HG02884 (cell line): Measurements from ENCODE around the gene MSX1.
A peak's percentile ranks its signal among the peaks of the same experiment; 100 is the strongest.

Experiments
- ATAC-seq: cut with Tn5 transposase; IDR thresholded peaks from one replicate; pipeline ENCODE4 v1.9.1; 2021; ENCODE audit warnings: mild to moderate bottlenecking, moderate library complexity; ENCODE audit not compliant: unreplicated experiment

Gene MSX1

DNA sequence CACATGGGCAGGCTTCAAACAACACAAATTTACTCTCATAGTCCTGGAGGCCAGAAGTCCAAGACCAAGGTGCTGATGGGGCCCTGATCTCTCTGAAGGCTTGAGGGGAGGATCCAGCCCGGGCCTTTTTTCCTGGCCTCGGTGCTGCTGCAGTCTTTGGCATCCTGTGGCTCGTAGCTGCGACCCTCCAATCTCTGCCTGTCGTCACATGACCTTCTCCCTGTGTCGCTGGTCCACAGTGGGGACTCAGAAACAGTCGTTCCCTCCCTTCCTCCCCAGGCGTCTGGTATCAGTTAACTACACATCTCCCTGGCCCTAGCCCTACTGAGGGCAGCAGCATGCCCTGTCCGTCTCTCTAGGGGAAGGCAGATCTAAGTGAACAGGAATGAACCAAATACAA is 19.1 kb upstream of the MSX1 start:
- no peak for ATAC-seq

DNA sequence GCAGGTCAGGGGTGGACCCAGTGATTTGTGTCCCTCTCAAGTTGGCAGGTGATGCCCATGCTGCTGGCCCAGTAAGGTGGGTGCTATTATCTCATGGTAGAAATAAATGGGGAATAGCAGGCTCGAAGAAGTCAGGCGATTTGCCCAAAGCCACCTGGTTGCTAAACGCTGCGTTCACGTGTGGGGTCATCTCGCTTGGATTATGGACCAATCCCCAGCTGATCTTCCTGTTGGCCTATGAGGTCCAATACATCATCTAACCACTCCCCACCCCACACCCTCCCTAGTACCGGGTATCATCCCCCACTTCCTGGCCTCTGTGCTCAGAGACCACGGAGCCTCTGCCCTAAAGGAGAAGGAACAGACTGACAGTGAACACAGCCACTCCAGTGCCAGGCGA is 18.3 kb upstream of the MSX1 start:
- no peak for ATAC-seq

DNA sequence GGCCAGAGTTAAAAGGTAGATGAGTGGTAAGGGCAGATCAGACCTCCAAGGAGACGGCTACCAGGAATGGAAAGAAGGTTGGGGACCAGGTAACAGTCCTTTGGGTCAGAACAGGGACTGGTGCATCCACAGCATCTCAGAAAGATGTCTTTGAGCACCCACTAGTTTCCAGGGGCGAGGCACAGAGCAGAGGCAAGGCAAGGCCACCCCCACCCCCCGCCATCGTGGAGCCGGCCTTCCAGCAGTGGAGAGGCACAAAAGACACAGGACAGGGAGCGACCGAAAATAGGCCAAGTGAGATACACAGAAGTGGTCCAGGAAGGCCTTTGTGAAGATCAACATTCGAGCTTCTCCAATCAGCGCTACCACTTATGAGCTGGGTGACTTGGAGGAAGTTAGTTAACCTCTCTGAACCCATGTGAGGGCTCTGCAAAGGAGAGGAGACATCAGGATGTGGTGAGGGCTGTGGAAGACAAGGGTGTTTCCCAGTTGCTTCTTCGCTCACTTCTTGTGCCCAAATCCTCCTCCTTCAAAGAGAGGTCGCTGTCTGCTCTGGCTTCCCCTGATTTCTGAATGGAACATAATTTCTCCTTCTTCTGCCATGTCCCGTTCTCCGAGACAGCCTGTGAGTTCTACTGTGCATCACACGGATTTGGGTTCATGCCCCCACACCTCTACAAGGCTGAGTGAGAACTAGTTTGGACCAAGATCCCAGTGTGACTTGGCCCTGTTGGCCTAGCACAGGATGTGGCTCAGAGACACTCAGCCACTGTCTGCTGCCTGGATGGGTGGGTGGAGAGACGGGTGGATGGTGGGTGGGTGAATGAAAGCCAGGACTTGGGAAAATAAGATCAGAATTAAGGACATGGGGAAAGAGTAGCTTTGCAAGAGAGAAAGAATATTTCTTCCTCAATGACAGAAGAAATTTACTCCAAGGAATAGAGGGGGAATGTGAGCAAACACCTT is 16.7 kb upstream of the MSX1 start:
- ATAC-seq = no peak

DNA sequence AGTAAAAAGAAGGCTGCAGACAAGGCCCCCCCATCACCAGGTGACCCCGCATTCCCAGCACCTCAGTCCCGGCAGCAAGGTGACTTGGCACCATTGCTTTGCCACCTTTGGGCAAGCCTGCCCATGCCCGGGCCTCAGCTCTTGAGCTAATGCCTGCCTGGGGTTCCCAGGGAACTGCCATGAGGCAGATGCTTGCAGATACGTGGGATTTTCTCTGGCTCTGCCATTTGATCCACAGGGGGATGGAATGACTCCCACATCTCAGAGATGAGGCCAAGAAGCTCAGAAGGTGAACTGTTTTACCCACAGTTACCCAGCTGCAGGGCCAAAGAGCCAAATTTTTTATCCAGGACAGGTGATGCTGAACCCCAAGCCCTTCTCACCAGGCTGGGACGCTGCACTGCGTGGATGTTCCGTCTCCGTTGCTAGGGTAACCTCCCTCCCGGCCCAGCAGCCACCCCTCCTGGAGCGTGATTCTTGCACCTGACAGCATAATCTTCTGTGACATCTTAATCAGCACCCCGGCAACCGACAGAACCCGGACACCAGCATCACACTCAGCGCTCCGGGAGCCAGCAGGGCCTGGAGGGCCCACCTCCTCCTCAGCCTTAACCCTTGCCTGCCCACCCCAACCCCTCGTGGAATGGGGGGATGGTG is 15.7 kb upstream of the MSX1 start:
- ATAC-seq = no peak

DNA sequence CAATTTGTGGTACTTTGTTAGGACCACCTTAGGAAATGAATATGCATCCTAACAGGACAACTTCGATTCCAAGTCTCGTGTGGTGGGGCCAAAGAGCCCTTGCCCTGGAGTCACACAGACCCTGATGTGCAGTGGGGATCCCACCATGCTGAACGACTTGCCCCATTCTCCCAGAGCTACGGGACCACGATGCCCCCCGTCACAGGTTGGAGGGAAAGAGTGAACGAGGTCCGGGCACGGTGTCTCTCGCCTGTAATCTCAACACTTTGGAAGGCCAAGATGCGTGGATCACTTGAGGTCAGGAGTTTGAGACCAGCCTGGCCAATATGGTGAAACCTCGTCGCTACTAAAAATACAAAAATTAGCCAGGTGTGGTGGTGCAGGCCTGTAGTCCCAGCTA is 14.4 kb upstream of the MSX1 start:
- ATAC-seq = no peak

DNA sequence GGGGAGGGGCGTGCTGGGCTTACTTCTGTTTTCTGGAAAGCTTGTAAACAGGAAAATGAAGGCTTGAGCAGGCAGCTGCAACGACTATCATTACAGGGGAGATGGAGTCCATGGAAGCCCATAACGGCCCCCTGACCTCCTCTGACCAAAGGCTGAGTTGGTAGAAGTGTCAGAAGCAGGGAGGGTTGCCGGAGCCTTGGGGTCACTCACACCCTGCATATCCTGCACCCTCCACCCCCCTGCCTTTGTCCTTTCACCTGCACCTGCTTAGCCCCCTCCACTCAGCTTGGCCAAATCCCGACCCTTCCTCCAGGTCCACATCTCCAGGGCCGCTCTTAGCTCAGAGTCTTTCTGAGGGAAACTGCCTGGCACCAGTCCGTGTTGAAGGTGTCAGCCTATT is 12.5 kb upstream of the MSX1 start:
- ATAC-seq = no peak

DNA sequence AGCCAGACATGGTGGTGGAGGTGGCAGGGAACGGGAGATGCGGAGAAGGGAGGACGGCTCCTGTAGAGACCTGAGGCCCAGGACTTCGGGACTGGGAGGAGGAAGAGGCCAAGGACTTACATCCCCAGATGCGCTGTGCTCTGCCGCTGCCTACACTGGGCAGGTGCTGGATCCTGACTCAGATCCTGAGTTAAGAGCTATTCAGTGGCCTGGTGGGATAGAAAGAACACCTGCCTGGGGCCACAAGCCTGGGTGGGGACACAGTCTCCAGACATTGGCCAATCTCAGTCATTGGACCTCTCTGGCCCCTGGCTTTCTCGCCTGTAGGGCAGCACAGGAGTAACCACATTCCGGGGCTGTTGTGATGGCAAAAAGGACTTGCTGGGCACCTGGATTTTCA is 10.9 kb upstream of the MSX1 start:
- no peak for ATAC-seq

DNA sequence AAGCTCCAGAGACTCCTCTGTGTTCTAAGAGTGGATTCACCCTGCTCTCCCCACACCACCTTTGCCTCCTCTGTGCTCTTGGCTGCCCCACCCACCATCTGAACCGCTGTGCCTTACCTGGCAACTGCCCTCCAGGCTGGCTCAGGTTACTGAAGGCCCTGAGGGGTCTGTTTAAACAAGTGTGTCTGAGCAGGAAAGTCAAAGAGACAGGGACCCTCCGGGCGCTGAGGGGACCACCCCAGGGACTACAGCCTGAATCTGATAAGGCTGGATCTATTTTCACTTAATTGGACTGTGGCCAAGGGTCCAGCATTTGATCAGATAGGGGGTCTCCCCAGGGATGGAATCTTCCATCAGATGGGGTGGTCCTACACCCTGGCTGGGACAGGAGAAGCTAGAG is 10.4 kb upstream of the MSX1 start:
- ATAC-seq = no peak

DNA sequence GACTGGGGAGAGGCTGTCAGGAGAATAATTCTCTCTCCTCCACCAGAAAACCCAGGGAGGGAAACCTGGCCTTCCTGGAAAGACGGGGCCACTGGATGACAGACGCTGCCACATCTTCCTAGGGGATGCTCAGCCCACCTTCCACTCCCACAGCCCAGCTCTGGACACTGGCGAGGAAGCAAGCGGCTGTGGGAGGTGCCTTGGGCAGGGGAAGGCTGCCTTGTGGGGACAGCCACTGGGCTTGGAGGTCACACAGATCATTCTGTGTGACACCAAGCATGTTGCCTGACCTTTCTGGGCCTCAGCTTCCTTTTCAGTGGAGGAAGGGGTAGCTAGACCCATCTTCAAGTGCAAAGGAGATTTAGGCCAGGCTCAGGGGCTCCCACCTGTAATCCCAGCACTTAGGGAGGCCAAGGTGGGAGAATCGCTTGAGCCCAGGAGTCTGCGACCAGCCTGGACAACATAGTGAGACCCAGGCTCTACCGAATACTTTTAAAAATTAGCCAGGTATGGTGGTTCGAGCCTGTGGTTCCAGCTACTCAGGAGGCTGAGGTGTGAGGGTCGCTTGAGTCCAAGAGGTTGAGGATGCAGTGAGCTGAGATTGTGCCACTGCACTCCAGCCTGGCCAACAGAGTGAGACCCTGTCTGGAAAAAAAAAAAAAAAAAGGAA is 9.8 kb upstream of the MSX1 start:
- no peak for ATAC-seq

DNA sequence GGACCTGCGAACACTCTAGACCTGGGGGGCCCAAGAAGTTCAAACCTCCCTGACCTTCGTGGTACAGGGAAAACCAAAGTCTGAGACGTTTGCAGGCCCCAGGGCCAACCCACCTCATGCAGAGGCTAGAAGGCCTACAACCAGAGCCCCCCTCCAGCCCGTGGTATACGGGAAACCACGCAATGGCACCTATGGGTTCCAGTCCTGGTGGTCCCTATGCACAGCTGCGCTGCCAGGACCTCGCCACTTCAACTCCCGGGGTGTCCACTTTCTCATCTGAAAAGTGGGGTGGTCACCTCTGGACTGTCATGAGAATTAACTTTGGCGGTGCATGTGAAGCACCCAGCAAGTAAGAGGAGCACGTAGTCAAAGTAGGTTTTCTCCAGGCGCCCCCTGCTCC is 8.4 kb upstream of the MSX1 start:
- ATAC-seq = no peak

DNA sequence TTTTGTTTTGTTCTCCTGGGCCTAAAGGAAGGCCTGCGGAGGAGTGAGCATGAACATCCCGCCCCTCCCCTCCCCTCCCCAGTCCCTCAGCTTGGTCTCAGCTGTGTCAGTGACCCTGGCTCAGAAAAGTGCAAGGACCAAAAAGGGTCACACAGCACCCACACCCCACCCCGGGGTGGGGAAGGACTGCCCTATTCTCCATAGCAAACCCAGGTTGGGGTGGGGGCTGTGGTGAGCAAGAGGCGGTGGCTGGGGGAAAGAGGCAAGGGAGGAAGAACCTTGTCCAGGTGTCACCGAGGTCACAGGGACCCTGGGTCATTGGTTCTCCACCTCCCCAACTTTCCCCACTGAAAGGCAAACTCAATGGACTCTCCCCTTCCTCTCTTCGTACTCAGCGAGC is 7.6 kb upstream of the MSX1 start:
- no peak for ATAC-seq

DNA sequence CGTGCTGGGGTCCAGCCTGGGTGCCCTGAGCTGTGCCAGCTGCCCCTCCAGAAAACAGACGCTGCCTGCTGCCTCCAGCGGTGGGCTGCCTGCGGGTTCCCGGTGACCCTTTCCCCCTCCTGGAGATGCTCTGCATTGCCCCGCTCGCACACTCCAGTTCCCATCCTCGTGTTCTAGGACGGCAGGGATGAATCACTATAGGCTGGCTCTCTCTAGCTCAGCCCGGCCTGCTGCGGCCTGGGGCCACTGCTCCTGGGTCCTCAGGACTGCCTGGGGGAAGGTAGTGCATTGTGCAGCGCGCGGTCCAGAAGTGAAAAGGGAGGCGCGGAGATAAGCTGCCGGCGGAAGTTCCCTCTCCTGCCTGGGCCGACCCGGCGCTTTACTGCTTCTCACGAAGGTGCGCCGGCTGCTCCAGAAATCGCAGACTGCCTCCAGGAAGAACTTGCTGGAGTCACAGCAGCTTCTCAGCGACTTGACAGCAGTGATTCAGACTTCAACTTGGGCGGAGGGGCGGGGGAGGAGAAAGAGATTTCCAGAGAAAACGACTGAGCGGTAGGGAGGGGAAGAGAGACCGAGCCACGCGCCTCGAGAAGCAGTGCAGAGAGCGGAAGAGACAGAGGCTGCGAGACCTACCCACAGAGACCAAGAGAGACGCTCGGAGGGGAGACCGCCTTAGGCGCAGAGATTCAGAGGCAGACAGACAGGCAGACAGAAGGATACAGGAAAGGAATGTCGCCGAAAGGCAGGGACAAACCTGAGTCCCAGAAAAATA is 6.7 kb upstream of the MSX1 start:
- ATAC-seq = peak; percentile 57

DNA sequence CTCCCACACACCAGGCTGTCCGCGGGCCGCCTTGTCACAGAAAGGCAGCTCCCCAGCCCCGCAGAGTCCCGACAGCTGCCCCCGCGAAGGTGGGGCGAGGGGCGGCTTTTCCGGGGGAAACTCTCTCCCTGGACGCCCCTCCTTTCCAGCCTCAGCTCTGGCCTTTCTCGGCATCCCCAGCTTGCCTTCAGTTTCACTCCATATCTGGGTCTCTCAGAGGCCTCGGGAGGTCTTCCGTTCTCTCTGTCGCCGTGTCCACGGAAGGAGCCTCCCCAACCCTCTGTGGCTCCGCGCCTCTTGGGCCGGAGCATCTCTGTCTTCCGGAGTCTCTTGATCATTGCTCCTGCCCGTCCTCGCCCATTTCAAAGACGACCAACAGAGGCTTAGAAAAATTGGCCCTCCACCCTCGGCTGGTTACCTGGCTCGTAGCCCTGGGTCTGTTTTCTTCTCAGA is 6.1 kb upstream of the MSX1 start:
- peak; percentile 4 for ATAC-seq

DNA sequence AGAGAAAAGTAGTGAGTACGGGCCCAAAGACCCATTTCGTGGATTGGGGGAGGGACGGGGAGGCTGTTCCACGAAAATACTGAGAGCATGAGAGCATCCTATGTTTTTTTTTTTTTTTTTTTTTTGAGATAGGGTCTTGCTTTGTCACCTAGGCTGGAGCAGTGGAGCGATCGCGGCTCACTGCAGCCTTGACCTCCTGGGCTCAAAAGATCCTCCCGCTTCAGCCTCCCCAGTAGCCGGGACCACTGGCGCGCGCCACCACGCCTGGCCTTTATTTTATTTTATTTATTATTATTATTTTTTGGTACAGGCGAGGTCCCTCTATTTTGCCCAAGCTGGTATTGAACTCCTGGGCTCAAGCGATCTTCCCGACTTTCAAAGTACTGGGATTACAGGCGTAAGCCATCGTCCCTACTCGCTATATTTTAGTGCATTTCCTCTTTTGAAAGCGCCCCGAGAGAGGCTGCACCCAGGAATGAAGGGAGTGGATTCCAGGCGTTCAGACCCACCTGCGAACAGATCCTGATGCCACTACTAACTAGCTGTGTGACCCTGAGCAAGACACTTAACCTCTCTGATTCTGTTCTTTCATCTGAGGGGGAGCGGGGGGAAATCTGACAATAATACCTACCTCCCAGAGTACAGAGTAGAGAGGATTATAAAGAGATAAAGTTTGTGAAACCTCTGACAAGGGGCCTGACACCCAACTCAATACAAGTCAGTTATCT is 5.4 kb upstream of the MSX1 start:
- ATAC-seq = no peak

DNA sequence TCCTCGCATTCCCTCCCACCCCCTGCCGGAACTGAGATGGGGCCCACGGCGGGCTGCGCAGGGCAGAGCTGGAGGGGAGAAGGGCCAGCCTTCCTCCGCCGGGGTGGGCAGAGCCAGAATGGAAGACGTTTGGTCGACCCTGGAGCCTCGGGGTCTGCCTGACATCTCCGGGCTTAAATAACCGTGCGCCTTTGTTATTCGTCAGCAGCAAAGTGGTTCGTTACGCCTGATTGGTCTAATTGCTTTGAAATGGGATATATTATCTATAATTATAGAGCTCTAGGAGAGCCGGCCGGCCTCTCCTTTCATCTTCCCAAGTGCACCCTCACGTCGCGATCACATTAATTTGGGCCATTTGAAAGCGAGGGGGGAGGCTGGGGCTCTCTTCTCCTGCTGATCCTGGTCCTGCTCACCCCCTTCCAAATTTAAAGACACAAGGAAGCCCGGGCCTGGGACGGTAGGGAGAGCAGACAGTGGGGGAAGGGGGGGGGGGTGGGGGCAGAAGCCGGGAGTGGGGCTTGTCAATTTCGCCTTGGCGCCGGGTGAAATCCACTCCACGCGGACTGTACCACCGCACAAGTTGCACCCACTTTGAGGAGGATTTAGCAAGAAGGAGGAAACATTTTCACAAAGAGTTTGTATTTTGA is 4.7 kb upstream of the MSX1 start:
- no peak for ATAC-seq

DNA sequence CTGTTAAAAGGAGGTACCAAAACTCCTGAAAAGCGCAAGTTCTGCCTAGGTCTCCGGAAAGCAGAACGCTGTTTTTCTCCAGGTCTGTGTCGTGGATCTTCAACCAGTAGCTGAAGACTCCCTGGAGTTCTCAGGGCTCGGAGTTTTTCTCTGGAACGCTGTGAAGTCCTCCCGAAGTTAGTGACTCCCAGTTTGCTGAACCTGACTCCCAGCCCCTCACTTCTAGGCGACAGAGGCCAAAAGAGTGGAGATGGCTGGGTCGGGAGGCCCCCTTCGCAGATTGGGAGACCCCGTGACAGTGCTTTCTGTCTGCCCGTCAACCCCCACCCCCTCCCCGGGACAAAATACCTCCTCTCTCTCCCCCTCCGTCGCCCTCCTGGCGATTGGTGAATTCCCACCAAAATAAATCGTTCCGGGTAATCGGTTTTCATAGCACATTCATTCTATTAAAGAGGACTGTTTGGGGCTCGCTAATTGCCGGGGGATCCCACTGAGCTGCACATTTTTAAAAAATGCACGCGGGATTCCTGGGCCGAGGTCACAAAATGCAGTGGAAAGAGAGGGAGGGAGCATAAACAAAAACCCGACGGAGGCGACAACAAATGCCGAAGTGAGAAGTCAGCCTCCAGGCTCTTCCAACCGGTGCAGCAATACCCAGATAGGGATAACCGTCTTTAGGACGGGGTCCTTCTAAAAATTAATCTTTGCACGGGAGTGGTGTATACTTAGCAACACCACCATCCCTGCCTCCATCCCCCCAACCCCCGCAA is 4.0 kb upstream of the MSX1 start:
- ATAC-seq = no peak

DNA sequence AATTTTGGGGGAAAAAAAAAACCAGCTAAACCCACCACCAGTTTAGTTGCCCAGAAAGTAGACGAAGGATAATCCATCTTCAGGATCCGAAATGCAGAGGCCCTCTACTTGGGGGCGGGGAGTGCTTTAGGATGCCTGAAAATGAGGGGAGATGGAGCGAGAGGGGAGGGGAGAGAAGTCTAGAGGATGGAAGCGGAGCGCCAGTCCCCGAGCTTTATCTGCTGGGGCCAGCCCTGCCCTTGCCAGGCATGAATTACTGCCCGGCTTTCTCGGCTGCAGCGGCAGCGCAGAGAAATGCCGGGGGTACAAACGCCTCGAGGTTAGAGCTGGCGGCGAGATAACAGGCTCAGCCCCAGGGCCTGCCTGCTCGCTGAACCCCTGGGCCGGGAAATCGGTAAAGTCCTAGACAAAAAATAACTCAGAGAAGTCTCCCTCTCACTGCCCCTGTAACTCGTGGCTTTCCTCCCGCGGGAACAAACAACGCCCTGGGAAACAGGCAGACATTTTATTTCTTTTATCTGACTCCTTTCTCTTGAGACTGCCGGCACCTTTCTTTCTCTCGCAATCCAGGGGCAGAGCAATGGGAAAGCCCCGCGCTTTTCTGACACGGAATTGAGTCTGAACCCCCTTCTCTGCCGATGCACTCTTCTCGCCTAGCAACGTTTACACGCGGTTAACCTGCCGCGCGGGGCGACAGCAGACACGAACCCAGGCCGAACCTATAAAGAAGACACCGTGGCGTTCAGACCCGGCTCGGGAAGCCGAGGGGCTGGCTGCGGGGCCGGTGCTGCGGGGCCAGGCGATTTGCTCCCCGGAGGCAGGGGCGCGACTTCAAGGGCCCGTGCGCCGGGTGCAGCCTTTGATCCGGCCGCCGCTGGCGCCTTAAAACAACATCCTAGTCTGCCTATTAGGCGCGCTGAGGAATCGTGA is 3.1 kb upstream of the MSX1 start:
- ATAC-seq = no peak
